NCI-H146 (cell line): ENCODE results near the gene TXNDC11.

Experiments
- DNase-seq: peaks from one replicate; lab custom pipeline; 2025; lab: John Stamatoyannopoulos, UW

The TXNDC11 gene

DNA sequence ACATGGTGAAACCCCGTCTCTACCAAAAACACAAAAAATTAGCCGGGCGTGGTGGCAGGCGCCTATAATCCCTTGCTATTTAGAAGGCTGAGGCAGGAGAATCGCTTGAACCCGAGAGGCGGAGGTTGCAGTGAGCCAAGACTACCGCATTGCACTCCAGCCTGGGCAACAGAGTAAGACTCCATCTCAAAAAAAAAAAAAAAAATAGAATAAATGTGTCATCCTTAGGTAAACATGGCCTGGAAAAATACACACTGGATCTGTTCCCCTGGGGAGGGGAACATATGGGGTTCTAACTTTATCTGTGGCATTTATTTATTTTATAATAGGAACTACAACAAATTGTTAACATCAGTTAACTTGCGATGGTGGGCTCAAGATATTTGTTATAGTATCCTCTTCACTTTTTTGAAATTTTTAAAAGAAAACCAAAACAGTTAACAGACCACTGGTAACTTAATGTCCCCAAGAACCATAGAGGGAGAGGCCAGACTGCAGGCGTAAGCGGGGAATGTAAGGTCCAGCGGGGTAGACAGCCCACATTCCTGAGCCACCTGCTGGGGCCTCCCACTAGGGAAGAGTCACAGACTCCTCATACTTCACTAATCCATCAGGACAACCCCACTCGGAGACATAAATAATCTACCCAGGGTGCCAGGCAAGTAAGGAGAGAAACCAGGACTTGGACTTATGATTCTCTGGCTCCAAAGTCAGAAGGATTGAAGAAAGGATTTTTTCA is 12.5 kb upstream of the TXNDC11 start:
- no peak for DNase-seq

DNA sequence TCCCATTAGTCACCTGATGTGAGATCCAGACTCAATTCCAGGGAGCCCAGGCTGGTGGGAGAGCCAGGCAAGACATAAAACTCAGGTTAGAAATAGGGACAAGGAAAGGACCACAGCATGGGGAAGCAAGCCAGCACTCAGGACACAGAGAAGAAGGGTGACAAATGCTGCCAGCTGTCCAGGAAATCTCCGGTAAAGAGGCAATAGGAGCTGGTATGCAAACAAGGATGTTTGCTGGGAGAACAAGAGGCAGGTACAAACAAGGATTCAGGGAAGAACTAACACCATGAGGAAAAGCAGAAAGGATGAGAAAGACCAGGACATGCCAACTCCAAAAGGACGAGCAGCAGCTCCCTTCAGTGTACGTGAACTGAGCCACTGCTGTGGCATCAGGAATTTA is 10.2 kb upstream of the TXNDC11 start:
- no peak for DNase-seq

DNA sequence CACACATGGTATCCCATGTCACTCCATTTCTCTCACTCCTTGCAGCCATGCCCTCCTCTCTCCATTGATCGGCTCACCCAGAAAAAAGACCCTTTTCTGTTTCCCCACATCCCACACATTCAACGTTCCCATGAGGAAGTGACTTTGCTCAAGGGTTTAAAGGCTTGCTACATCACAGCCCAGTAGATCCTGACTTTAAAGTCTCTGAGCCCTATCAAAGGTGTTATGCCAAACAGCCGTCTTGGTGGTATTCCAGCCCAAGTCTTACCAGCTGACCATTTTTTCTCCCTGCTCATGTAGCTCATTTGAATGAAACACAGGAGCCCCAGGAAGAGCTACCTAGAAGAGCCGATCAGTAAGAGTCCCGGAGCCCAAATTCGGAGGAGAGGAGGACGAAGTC is 7.4 kb upstream of the TXNDC11 start:
- no peak for DNase-seq

DNA sequence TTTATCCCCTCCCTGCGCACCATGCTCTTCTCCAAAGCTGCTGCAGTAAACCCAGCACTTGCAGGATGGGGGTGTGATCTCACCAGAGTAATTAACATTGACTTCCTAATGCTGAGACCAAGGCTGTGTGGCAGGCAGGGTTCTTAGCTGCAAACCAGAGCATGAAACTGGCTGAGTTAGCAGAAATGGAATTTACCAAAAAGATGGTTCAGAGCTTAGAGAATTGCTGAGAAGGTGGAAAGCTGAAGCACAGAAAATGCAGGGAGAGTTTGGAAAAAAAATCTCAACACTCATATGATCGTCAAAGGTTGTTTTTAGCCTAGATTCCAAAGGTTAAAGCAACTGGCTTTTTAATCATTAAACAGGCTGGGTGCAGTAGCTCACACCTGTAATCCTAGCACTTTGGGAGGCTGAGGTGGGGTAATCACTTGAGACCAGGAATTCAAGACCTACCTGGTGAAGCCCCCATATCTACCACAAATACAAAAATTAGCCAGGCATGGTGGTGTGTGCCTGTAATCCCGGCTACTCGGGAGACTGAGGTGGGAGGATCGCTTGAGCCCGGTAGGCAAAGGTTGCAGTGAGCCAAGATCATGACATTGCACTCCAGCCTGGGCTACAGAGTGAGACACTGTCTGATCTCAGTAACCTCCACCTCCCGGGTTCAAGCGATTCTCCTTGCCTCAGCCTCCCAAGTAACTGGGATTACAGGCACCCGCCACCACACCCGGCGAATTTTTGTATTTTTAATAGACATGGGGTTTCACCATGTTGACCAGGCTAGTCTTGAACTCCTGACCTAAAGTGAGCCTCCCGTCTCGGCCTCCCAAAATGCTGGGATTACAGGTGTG is 6.0 kb upstream of the TXNDC11 start:
- DNase-seq = no peak

DNA sequence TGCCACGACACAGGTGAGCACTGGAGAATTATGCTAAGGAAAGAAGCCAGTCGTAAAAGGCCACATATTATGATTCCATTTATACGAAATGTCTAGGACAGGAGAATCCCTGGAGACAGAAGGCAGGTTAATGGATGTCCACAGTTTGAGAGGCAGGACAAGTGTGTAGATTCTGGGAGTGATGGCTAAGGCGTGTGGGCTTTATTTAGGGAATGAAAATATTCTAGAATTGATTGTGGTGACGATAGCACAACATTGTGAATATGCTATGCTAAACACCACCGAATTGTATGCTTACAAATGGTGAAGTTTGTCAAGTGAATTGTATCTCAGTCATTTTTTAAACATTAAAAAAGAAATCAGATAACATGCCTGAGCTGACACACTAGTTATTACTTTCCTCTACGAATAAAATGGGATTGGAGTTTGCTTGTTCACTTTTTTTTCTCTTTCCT is 5.3 kb upstream of the TXNDC11 start:
- DNase-seq = no peak

DNA sequence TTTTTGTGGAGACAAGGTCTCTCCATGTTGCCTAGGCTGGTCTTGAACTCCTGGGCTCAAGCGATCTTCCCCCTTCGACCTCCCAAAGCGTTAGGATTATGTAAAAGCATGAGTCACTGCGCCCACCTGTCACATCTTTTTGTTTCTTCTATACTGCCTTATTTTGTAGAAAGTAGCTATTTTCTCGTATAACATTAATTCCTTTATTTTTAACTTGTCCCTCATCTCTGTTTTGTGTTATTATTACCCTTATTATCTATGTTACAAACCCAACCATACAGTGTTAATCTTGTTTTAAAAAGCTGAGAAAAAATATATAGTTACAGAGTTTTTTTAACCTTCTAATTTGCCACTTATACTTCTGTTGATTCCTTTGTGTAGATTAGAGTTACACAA is 1.4 kb upstream of the TXNDC11 start:
- DNase-seq = no peak

DNA sequence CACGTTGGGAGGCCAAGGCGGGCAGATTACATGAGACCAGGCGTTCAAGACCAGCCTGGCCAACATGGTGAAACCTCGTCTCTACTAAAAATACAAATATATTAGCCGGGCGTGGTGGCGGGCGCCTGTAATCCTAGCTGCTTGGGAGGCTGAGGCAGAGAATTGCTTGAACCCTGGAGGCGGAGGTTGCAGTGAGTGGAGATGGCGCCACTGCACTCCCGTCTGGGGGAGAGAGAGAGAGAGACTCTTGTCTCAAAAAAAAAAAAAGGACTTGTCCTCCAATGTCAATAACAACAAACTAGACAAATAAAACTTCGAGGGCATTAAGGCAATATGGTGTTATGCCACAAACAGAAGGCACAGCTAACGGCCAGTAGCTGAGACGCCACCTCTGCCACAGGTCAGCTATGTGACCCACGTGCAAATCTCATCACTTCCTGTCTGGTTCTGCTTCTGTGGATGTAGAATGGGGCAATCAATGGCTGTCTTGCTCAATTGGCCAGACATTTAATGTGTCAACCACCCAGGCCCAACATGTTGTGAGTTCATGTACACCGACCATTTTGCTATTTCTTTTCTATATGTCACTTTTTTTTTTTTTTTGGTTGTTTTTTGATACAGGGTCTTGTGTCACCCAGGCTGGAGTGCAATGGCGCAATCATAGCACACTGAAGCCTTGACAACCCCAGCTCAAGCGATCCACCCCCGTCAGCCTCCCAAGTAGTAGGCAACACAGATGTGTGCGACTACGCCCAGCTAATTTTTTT is 834 bp upstream of the TXNDC11 start:
- peak; percentile 52 for DNase-seq

DNA sequence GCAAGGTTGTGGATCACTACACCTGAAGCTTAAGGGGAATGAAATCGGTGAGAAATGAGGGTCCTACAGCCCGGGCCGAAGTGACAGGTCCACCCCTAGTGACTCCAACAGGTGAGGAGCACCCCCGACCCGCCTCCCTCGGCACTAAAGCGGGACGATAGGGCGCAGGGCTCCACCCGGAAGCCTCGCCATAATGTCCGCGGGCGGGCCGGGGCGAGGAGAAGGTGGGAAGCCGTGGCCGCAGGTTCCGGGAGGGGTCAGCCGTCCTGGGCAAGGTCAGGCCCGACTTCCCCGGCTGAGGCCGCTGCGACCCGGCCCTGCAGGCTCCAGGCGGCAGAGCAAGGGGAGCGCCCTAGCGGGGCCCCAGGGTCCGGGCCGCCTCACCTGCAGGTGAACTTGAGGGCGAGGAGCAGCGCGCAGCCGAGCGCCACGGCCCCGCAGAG is 543 bp downstream of the TXNDC11 start:
- DNase-seq = peak; percentile 75

DNA sequence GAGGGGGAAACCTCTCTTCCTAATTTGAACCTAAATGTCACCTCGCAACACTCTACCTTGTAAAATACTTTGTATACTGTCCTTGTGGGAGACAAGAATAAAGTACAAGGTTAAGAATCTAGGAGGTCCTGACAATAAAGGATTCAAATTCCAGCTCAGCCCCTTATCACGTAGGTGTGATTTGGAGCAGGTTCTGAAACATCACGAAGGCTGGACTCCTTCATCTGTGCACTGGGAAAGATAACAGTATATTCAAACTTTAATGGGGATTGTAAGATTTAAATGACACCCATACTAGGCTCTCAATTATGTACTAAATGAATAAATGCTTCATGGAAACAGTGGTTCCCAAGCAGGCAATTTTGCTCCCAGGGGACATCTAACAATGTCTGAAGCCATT is 2.1 kb downstream of the TXNDC11 start:
- DNase-seq = no peak

DNA sequence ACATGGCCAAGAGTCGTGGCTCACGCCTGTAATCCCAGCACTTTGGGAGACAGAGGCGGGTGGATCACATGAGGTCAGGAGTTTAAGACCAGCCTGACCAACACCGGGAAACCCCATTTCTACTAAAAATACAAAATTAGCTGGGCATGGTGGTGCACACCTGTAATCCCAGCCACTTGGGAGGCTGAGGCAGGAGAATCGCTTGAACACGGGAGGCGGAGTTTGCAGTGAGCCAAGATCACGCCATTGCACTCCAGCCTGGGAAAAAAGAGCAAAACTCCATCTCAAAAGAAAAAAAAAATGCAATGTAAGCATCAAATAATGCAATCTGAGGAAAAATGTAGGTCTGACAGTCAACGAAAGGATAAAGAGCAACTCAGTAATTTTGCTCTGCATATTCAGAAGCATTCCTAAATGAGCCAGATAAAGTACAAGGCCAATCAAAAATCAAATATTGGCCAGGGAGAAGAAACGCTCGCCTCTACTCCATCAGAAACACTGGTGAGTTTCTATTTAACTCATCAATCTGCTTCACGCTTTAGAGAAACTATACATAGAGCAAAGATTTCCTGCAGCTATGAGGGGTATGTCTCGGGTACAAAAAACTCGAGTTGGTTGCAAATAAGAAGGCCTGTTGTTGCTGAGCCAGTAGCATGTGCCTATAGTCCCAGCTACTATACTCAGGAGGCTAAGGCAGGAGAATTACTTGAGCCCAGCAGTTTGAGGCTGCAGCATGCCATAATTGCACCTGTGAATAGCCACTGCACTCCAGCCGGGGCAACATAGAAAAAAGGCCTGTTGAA is 3.7 kb downstream of the TXNDC11 start:
- DNase-seq = no peak

DNA sequence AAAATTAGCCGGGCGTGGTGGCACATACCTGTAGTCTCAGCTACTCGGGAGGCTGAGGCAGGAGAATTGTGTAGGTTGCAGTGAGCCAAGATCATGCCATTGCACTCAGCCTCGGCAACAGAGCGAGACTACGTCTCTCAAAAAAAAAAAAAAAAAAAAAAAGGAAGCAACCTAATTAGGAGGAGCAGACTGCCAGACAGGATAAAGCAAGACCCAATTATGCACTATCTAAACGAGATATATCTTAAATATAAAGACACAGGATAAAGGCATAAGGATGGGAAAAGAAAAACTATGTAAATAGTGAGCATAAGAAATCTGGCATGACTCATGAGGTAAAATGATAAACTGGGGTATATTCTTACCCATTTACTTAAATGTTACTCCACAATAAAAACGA is 4.9 kb downstream of the TXNDC11 start:
- no peak for DNase-seq

DNA sequence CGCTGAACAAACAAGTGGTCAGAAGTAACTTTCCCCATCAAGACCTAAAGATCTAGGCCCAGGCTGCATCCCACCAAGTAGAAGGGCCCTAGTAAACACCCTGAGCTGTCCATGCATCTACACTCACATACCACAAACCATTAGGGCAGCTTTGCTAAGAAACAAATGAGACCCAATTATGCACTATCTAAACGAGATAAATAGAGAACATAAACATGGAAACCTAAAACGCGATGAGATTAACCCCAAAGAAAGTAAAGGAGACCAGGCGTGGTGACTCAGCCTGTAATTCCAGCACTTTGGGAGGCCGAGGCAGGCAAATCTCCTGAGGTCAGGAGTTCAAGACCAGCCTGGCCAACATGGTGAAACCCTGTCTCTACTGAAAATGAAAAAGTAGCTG is 5.8 kb downstream of the TXNDC11 start:
- no peak for DNase-seq

DNA sequence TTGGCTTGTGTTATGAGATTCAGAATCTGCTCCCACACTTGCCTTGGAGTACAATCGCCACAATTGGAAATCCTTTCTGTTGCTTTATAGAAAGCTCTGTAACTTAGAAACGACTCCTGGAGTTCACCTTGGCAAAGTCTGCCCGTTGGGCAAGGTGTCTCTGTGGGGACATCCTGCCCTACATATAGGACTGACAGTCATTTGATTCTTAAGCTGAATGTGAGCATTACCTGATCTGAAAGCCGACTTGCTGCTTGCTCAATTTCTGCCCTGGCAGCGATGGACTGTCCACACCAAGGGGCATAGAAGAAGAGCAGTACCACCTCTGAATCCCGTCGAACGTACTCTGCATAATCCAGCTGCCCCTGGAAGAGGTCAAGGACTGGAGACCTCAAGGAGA is 6.9 kb downstream of the TXNDC11 start:
- no peak for DNase-seq

DNA sequence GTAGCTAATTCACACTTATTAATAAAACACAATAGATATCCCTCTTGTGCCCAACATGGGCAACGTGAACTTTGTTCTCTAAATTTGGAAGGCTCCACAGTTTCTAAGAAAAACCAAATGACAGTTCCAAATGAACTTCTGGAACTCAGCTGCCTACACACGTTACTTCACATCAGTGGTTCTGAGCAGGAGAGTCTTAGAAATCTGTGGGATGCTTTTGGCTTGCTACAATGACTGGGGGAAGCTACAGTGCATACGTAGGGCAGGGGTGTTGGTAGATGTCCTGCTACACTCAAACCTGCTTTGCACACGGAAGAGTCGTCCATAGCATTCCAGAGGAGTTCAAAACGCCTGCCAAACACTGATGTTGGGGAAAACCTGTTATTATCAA is 8.0 kb downstream of the TXNDC11 start:
- DNase-seq = no peak

DNA sequence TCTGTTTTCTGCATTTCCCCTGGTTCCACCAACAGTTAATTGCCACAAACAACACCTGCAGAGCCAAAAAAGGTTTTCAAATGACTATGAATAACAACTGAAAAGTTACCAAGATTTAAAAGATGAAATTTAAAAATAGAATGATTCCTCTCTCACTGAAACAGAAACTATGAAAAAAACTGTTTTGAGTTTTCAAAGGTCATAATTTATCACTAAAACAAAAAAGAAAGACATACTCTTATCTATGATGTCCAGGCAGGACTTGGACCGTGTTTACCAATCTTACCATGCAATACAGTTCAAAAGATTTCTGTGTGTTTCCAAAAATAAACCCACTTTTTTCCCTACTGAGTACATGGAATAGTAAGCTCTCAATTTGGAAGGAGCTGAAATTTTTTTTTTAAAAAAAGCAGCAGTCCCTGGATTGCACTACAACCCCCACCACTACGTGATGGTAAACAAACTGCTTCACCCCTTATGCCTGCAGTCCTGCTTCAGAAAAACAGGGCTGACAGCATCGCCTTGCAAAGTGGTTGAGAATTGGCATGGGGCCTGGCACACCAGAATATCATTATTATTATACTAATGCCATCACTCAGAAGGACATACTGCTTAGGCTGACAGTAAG is 8.5 kb downstream of the TXNDC11 start:
- no peak for DNase-seq

DNA sequence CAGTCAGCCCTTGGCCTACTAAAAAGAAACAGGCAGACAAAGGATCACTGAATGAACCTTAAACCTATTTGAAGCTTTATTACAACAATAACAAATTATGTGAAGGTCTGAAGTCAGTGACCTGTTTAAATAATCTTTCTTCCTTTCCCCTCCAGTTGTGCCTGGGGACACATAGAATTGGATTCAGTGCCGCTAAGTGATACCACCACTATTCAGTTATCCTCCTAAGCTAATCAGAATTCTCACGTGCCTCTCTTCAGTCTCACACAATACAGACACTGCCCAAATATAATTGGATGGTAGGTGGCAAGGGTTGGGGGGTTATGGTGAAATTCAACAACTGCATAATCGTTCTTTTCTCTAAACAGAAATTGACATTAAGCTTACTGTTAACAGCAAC is 11.4 kb downstream of the TXNDC11 start:
- DNase-seq = no peak

DNA sequence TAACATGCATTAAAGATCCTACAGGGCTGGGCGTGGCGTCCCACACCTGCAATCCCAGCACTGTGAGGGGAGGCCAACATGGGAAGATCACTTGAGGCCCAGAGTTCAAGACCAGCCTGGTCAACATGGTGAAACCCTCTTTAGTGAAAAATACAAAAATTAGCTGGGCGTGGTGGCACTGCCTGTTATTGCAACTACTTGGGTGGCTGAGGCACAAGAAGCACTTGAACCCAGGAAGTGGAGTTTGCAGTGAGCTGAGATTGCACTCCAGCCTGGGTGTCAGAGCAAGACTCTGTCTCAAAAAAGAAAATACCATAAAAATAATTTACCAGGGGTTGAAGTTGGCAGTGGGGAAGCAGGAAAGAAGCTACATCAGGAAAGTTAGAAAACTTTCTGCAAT is 12.9 kb downstream of the TXNDC11 start:
- DNase-seq = no peak

DNA sequence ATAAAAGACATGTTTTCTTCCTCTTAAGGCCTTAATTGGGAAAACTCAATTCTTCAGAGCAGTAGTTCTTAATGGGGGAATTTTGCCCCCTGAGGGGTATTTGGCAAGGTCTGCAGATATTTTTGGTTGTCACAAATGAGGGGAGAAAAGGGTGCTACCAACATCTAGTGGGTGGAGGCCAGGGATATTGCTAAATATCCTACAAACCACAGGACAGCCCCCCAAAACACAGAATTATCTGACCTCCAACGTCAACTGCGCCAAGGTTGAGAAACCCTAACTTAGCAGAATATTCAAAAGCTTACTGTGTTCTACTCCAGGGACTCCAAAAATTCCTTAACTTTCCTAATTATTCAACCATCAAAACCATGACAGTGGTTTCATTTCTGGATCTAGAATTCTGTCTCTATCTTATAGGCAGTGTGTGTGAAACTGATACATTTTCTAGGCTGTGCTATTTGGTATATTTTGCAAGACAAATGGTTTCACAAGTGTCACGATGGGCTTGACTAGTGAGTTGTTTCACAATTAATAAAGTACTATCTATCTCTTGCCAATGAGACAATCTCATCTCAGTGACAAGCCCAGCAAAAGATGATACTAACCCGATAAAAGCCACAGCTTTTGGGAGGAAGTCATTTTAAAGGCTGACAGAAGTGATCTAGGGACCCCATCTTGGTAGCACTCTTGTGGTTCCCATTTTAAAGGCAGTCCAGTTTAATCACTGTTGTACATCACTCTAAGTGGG is 14.7 kb downstream of the TXNDC11 start:
- no peak for DNase-seq

DNA sequence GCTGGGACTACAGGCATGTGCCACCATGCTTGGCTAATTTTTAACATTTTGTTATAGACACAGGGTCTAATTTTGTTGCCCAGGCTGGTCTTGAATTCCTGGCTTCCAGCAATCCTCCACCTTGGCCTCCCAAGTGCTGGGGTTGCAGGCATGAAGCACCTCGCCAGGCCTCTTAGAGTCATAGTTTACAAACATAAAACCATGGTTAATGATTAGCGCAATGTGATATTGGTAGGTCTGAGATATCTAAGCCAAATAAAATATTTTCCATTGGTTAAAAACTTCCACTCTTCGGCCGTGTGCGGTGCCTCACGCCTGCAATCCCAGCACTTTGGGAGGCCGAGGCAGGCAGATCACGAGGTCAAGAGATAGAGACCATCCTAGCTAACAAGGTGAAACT is 16.6 kb downstream of the TXNDC11 start:
- DNase-seq = no peak

DNA sequence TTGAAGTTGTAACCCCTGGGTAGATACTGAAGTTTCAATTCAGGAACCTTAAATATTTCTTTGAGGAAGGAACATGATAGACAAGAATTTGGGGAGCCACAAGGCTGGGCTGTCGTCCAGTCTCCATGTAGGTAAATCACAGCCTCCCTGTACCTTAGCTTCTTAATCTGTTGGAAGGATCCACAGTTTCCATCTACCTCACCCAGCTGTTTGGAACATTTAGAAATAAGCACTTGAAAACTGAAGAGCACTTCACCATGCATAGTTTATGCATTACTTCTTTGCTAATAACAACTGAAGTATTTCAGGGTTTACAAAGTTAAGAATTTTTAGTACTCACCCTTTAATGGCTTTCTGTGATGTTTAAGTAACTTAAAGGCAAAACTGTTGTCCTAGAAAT is 17.2 kb downstream of the TXNDC11 start:
- no peak for DNase-seq

DNA sequence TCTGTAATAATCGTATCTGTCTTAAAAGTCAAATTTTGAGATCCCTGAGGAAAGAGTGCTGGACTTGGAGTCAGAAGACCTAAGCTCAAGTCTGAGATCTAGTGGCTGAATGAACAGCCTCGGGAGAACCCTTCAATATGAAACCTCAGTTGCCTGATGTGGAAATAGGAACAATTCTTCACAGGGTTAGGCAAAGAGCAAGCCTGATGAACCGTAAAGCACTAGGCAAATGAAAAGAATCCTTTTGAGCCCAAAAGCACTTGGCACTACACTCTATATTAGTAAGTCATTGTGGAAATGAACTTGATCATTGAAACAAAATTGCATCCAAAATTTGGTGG is 20.2 kb downstream of the TXNDC11 start:
- no peak for DNase-seq
